ENCODE results near the gene SCRN2. TPM values are rescaled to one million over a fixed set of nuclear protein-coding genes. Genes with fewer than 3 reads are reported as not detected.

Gene SCRN2
- total RNA-seq, 4 donors from 2014 or later: 11.0 to 22.3 (median 16.8) TPM

DNA sequence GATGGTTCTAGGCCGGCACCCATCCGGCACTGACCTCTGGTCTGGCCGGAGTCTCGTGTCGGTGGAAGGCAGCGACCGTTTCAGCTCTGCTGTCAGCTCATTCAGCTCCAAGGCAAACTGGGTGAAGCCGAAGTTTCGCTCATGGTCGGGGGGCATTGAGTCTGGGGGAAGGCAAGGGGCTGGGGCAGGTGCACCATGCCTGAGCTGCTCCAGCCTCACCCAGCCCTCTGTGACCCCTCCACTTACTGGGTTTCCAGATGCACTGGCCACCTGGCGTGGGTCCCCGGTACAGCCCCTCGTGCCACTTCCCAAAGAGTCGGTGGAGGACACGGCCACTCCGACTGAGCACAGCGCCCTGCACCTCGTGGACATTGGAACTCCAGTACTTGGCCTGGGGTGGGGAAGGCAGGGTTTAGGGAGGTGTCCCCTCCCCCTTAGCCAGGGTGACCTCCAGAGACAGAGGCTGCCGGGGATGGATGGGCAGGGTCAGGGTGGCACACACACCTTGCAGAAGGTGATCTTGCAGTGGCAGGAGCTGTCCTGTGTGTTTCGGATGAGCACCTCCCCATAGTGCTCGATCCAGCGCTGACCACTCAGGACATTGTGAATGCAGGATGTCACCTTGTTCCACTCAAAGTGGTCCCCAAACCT, 32.1 kb downstream of the SCRN2 start:
- DNase-seq (no peak), ATAC-seq (no peak)
- in situ Hi-C loops (cut with MboI; ENCODE audit: low sequenced_read_pairs in 4 of 4): loop anchor here in 1 of 4 donors (10.0 kb wide), 1 partner anchor 114 kb away; the partner anchor contains the start of gene TBKBP1

DNA sequence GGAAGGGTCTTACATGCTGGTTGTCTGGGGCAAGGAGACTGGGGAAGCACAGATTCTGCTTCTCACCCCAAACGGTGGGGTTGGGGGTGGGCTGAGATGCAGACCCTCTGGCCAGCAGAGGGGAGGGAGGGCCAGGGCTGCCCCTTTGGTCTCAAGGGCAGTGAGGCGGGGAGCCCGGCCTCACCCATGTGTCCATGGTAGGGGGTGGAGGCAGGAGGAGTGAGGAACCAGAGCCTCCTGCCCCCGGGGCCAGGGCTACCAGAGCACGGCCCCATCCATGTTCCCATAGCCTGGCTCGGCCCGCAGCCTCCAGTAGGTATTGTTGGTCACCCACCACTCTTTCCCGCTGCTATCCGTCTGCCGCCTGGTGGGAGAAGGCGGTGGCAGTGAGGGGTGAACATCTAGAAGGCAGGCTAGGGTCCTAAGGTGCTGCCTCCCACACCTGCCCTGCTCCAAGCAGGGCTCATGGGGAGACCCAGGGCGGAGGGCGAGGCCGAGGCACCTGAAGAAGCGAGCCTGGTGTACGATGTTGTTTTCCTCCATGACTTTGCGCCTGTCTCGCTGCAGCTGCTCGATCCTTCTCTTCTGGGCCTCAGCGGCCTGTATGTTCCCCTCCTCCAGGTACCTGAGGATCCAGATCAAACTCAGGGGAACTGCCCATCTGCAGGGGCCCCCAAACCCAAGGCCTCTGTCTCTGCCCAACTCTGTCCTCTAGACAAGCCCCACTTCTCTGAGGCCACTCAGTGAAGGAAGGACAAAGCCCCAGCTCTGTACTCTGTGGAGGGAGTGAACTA, 32.8 kb downstream of the SCRN2 start:
- H3K36me3 ChIP-seq: peaks cover 0 to 16% of the 10 kb centered on the region in 2 donors
- intact Hi-C loops (cut with DNase I; ENCODE audit: low total_unique reads) (loop anchor here (10.0 kb wide), 1 partner anchor 113 kb away; the partner anchor contains the start of gene TBKBP1), in situ Hi-C loops (cut with MboI; ENCODE audit: low sequenced_read_pairs in 4 of 4) (loop anchor here in 1 of 4 donors (10.0 kb wide), 1 partner anchor 113 kb away; the partner anchor contains the start of gene TBKBP1)
- H3K4me1 ChIP-seq: peaks cover 0 to 39% of the 10 kb centered on the region in 2 donors
- H3K4me3 ChIP-seq: no peak overlapping the region
- H3K27me3 ChIP-seq: no peaks in the 10 kb centered on the region
- peak overlapping the region in 3 of 4 donors; percentile 69 to 86 (median 80) for H3K27ac ChIP-seq
- no peaks in the 10 kb centered on the region for H3K9me3 ChIP-seq
- TF ChIP-seq, protein P1, sequence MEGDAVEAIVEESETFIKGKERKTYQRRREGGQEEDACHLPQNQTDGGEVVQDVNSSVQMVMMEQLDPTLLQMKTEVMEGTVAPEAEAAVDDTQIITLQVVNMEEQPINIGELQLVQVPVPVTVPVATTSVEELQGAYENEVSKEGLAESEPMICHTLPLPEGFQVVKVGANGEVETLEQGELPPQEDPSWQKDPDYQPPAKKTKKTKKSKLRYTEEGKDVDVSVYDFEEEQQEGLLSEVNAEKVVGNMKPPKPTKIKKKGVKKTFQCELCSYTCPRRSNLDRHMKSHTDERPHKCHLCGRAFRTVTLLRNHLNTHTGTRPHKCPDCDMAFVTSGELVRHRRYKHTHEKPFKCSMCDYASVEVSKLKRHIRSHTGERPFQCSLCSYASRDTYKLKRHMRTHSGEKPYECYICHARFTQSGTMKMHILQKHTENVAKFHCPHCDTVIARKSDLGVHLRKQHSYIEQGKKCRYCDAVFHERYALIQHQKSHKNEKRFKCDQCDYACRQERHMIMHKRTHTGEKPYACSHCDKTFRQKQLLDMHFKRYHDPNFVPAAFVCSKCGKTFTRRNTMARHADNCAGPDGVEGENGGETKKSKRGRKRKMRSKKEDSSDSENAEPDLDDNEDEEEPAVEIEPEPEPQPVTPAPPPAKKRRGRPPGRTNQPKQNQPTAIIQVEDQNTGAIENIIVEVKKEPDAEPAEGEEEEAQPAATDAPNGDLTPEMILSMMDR (IDR thresholded peaks at IDR 0.05 in 4 of 5, conservative IDR thresholded peaks at IDR 0.05 in 1 of 5): no peak
- no peak for TF ChIP-seq POLR2A (IDR thresholded peaks at IDR 0.05)
- no peak for ATAC-seq
- no peak for DNase-seq

More for the DNA sequence above, 32.1 kb downstream of the SCRN2 start:
- no peak for TF ChIP-seq POLR2A (IDR thresholded peaks at IDR 0.05)
- TF ChIP-seq, protein P1 (IDR thresholded peaks at IDR 0.05 in 4 of 5, conservative IDR thresholded peaks at IDR 0.05 in 1 of 5): no peak
- intact Hi-C loops (cut with DNase I; ENCODE audit: low total_unique reads): loop anchor here (10.0 kb wide), 1 partner anchor 114 kb away; the partner anchor contains the start of gene TBKBP1
- H3K36me3 ChIP-seq: peaks cover 0 to 23% of the 10 kb centered on the region in 2 donors
- peak overlapping the region in 3 of 4 donors; percentile 69 to 86 (median 80) for H3K27ac ChIP-seq
- H3K9me3 ChIP-seq: no peaks in the 10 kb centered on the region
- no peak overlapping the region for H3K4me3 ChIP-seq
- peaks cover 0 to 39% of the 10 kb centered on the region in 2 donors for H3K4me1 ChIP-seq
- H3K27me3 ChIP-seq: no peaks in the 10 kb centered on the region

DNA sequence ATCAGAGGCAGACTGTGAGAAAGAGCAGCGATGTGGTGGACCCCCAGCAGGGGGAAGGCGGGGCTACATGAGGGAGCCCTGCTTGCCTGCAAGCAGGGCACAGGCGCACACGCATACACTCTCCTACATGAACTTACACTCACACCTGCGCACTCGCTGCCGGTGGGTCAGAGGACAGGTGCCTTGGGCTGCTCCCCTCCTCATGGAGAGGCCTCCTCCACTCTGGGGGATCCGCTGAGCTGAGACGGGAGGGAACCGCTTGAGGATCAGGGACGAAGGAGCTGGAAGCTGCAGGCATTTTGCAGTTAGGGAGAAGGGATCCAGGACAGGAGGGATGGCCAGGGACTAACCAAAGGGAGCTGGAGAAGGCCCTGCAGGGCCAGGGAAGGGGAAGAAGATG, 33.7 kb downstream of the SCRN2 start:
- Histone ChIP-seq H3K36me3 (peaks cover 0 to 16% of the 10 kb centered on the region in 2 donors), H3K4me1 (peaks cover 0 to 35% of the 10 kb centered on the region in 2 donors), H3K4me3 (no peak overlapping the region), H3K27ac (peak overlapping the region; percentile 61 to 86 (median 74)), H3K27me3 (no peaks in the 10 kb centered on the region), H3K9me3 (no peaks in the 10 kb centered on the region)
- DNase-seq (no peak), ATAC-seq (no peak)
- TF ChIP-seq POLR2A (IDR thresholded peaks at IDR 0.05): no peak
- TF ChIP-seq, protein P1 (IDR thresholded peaks at IDR 0.05 in 4 of 5, conservative IDR thresholded peaks at IDR 0.05 in 1 of 5): no peak
- in situ Hi-C loops (cut with MboI; ENCODE audit: low sequenced_read_pairs in 4 of 4) (loop anchor here in 1 of 4 donors (10.0 kb wide), 1 partner anchor 113 kb away; the partner anchor contains the start of gene TBKBP1), intact Hi-C loops (cut with DNase I; ENCODE audit: low total_unique reads) (loop anchor here (10.0 kb wide), 1 partner anchor 113 kb away; the partner anchor contains the start of gene TBKBP1)

DNA sequence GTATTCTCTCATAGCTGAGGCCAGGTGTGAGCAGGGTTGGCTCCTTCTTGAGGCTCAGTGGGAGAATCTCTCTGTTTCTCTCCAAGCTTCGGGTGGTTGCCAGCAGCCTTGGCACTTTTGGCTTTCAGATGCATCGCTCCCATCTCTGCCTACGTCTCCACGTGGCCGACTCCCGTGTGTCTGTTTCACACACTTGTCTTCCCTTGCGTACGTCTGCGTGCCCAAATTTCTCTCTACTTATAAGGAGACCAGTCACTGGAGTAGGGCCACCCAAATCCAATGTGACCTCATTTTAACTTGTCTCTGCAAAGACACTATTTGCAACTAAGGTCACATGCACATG, 34.2 kb downstream of the SCRN2 start:
- in situ Hi-C loops (cut with MboI; ENCODE audit: low sequenced_read_pairs in 4 of 4) (loop anchor here in 1 of 4 donors (10.0 kb wide), 1 partner anchor 112 kb away; the partner anchor contains the start of gene TBKBP1), intact Hi-C loops (cut with DNase I; ENCODE audit: low total_unique reads) (loop anchor here (10.0 kb wide), 1 partner anchor 112 kb away; the partner anchor contains the start of gene TBKBP1)
- TF ChIP-seq POLR2A (IDR thresholded peaks at IDR 0.05): no peak
- TF ChIP-seq, protein P1 (IDR thresholded peaks at IDR 0.05 in 4 of 5, conservative IDR thresholded peaks at IDR 0.05 in 1 of 5): no peak
- Histone ChIP-seq H3K9me3 (no peaks in the 10 kb centered on the region), H3K4me1 (peaks cover 0 to 34% of the 10 kb centered on the region in 2 donors), H3K27ac (peak overlapping the region; percentile 61 to 86 (median 74)), H3K4me3 (no peak overlapping the region), H3K36me3 (peaks cover 0 to 16% of the 10 kb centered on the region in 2 donors), H3K27me3 (no peaks in the 10 kb centered on the region)
- ATAC-seq (no peak), DNase-seq (no peak)
